Kidney (tissue), 14 donors: ENCODE results near the gene PALLD. TPM values are rescaled to one million over a fixed set of nuclear protein-coding genes. Genes with fewer than 3 reads are reported as not detected.

ENCODE experiments used
- DNase-seq, 5 donors: peaks; one replicate each; pipeline ENCODE4 v3.0.0-alpha.2; 2013 to 2020
- FAIRE-seq: peaks from 2 replicates; lab custom pipeline; 2012; peaks lifted over from hg19 to GRCh38; lab: Jason Lieb, UNC
- H3K27ac ChIP-seq, 2 donors: one replicate each; pipeline ENCODE4 v1.7.0; 2013; ENCODE audit warnings: low read depth in 2 of 2, low read length in 2 of 2, inconsistent platforms in 1 of 2
- H3K27me3 ChIP-seq: one replicate; pipeline ENCODE4 v1.7.1; 2013; ENCODE audit warnings: low read length, inconsistent platforms; ENCODE audit not compliant: control insufficient read depth, insufficient read depth
- H3K36me3 ChIP-seq, 3 donors: one replicate each; pipeline versions ENCODE4 v1.7.0 to v1.7.1; 2013; ENCODE audit warnings: low read length in 3 of 3, control low read depth in 1 of 3, inconsistent platforms in 1 of 3; ENCODE audit not compliant: insufficient read depth in 3 of 3, control insufficient read depth in 2 of 3
- H3K4me1 ChIP-seq, 3 donors: one replicate each; pipeline versions ENCODE4 v1.7.0 to v1.7.1; 2013; ENCODE audit warnings: low read length in 3 of 3, inconsistent platforms in 1 of 3, low read depth in 1 of 3; ENCODE audit not compliant: control insufficient read depth in 2 of 3, insufficient read depth in 2 of 3
- H3K4me3 ChIP-seq, 3 donors: one replicate each; pipeline versions ENCODE4 v1.7.0 to v1.8.1; 2013; ENCODE audit warnings: low read length in 3 of 3, control low read depth in 1 of 3, inconsistent platforms in 1 of 3
- H3K9ac ChIP-seq, 3 donors: one replicate each; pipeline versions ENCODE4 v1.7.0 to v1.7.1; 2013; ENCODE audit warnings: low read length in 3 of 3, control low read depth in 1 of 3, inconsistent platforms in 1 of 3
- H3K9me3 ChIP-seq, 3 donors: one replicate each; pipeline versions ENCODE4 v1.7.0 to v1.7.1; 2013; ENCODE audit warnings: low read length in 3 of 3, control low read depth in 1 of 3, inconsistent platforms in 1 of 3; ENCODE audit not compliant: control insufficient read depth in 2 of 3, insufficient read depth in 1 of 3
- intact Hi-C: fragments of 100-400 bp; cut with DNase I; formaldehyde crosslinking; loops from one replicate; pipeline ENCODE4 v1.11.1; 2022
- polyA plus RNA-seq: library from polyadenylated mRNA; stranded (reverse); fragments of 350-450 nt; fragmentation: Illumina TruSeq; extraction: RNeasy Lipid Tissue Mini Kit (QIAGEN cat#74804); gene quantifications from one replicate; pipeline ENCODE4 v1.2.3, GENCODE V29; 2014; ENCODE audit warnings: low read depth, low replicate concordance; ENCODE audit not compliant: insufficient read depth
- total RNA-seq: library from RNA; stranded (reverse); fragmentation: NEBNext Ultra II Directional; extraction: Animal tissue kit (Norgen Biotek cat#: 25700); gene quantifications from one replicate; pipeline ENCODE4 v1.2.1, GENCODE V29; 2021
- TF ChIP-seq, protein P1 (sequence below): IDR thresholded peaks from 3 replicates; pipeline ENCODE4 v1.5.1; 2012; ENCODE audit warnings: mild to moderate bottlenecking, moderate library complexity, borderline replicate concordance; ENCODE audit not compliant: insufficient read depth; ENCODE audit errors: extremely low read depth
- donor health status: control.
- donor health status: control.
- donor health status: control.
- donor health status: control.
- donor health status: control.
- donor health status: DM: yes; HTN: yes; CAD: no.
- donor health status: Normal renal cell carcinoma (clear cell type).

Gene PALLD
- total and polyA plus RNA-seq, 2 donors from 2014 or later: 43.4 to 120 TPM

DNA sequence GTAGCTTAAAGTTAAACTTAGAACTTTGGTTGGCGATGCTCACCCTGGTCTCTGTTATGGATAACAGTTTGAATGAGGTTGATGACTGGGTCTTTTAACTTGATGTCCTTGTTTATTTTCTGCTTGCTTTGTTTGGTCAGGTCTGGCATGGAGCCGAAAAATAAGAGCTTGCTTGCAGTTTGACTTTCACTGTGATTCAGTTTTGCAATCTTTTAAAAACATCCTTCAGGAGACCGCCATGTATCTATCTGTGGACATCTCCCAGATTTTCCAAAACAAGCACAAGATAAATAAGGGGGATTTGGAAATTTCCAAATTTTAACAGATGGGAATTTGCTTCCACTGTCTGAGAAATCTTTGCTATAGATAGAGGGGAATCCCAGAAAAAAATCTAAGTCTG lies 246.7 kb downstream of the PALLD start:
- H3K4me1 ChIP-seq: no peaks in the 10 kb centered on the region
- H3K27me3 ChIP-seq: no peaks in the 10 kb centered on the region
- no peak overlapping the region for H3K27ac ChIP-seq
- TF ChIP-seq, protein P1, sequence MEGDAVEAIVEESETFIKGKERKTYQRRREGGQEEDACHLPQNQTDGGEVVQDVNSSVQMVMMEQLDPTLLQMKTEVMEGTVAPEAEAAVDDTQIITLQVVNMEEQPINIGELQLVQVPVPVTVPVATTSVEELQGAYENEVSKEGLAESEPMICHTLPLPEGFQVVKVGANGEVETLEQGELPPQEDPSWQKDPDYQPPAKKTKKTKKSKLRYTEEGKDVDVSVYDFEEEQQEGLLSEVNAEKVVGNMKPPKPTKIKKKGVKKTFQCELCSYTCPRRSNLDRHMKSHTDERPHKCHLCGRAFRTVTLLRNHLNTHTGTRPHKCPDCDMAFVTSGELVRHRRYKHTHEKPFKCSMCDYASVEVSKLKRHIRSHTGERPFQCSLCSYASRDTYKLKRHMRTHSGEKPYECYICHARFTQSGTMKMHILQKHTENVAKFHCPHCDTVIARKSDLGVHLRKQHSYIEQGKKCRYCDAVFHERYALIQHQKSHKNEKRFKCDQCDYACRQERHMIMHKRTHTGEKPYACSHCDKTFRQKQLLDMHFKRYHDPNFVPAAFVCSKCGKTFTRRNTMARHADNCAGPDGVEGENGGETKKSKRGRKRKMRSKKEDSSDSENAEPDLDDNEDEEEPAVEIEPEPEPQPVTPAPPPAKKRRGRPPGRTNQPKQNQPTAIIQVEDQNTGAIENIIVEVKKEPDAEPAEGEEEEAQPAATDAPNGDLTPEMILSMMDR: no peak
- no peak overlapping the region for H3K9ac ChIP-seq
- H3K9me3 ChIP-seq: no peaks in the 10 kb centered on the region
- FAIRE-seq (no peak), DNase-seq (no peak)
- intact Hi-C loops: no loop called here
- H3K4me3 ChIP-seq: no peak overlapping the region
- H3K36me3 ChIP-seq: no peaks in the 10 kb centered on the region

DNA sequence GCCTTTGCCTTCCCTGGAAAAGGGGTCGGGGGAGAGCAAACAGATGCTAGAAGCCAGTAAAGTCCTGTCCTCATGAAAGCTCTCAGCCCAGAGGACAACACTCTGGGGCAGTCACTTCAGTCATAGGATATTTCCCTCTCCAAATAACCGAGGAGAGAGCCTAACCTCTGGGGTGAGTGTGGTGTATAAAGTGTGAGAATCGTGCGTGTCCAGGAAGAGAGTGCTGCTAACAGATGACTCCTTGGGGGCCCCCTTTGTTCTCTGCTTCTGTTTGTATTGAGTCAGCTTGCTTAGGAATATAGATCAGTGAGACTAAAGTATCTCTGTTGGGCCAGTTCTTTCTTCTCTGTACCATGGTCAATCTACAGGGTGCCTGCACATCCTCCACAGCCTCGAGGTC lies 247.2 kb downstream of the PALLD start:
- TF ChIP-seq, protein P1: no peak
- FAIRE-seq: no peak
- Histone ChIP-seq H3K9me3 (no peaks in the 10 kb centered on the region), H3K36me3 (no peaks in the 10 kb centered on the region), H3K9ac (no peak overlapping the region), H3K27me3 (no peaks in the 10 kb centered on the region), H3K4me3 (no peak overlapping the region), H3K27ac (no peak overlapping the region), H3K4me1 (no peaks in the 10 kb centered on the region)
- no peak for DNase-seq
- intact Hi-C loops: no loop called here

DNA sequence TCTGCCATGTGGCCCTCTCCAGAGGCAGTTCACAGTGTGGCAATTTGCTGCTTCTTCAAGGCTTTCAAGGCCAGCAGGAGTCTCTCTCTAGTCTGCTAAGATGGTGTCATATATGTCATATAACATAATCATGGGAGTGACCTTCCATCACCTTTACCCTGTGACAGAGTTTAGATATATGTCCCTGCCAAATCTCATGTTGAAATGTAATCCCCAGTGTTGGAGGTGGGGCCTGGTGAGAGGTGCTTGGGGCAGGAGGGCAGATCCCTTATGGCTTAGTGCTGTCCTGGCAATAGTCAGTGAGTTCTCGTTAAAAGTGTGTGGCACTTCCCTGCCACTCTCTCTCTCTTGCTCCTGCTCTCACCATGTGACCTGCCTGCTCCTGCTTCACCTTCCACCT lies 252.0 kb downstream of the PALLD start:
- Histone ChIP-seq H3K4me3 (no peak overlapping the region), H3K9me3 (no peaks in the 10 kb centered on the region), H3K36me3 (no peaks in the 10 kb centered on the region), H3K4me1 (no peaks in the 10 kb centered on the region), H3K9ac (no peak overlapping the region), H3K27ac (no peak overlapping the region), H3K27me3 (no peaks in the 10 kb centered on the region)
- no peak for DNase-seq
- no peak for FAIRE-seq
- intact Hi-C loops: no loop called here
- TF ChIP-seq, protein P1: no peak
